Measurements from ENCODE around the gene DNAAF1. TPM values are rescaled to one million over a fixed set of nuclear protein-coding genes. Genes with fewer than 3 reads are reported as not detected.

Gene DNAAF1
- polyA plus RNA-seq, 1 donor (not counting 4 experiments of a cell fraction or from before 2014, with no cell fraction given): 0.01 TPM

GRCh38 chr16:84137287-84137686 lies 7.8 kb upstream of the DNAAF1 start:
- TF ChIP-seq CTCF (optimal IDR thresholded peaks at IDR 0.05 in 1 of 3, IDR thresholded peaks at IDR 0.05 in 1 of 3, conservative IDR thresholded peaks at IDR 0.05 in 1 of 3; ENCODE audit: extremely low read depth in 1 of 3, insufficient read depth in 2 of 3, low read length in 3 of 3) (no peak), EZH2 (IDR thresholded peaks at IDR 0.05; ENCODE audit: low read length) (no peak)
- dilution Hi-C loops (cut with MboI; ENCODE audit: extremely low pct_ligation_motif_present, low sequenced_read_pairs): no loop called here
- no peak for FAIRE-seq

DNA sequence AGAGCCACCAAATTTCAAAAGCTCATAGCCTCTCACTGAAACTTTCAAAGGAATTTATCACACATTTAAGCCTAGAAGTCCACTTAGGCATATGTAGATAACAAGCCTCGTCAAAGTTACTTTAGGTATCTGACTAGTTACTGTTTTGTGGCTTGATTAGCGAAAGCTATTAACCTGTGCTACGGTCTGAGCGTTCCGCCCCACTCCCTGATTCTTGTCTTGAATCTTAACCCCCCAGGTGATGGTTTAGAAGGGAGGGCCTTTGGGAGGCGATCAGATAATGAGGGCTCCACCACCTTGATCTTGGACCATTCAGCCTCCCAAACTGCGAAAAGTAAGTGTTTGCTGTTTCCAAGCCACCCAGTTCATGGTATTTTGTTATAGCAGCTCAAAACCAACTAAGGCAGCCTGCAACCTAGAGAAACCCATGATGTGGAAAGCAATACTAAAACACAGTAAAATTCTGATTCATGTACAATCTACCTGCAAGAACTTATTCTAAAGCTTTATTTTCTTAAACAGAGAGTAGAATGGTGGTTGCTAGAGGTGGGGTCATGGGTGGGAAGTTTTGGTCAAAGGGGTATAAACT lies 7.2 kb upstream of the DNAAF1 start:
- dilution Hi-C loops (cut with MboI; ENCODE audit: extremely low pct_ligation_motif_present, low sequenced_read_pairs): no loop called here
- Histone ChIP-seq H3K4me2 (ENCODE audit: control insufficient read depth, extremely low read depth, insufficient read depth, low read depth, low read length) (no peak overlapping the region), H3K9me1 (ENCODE audit: control insufficient read depth, extremely low read depth, insufficient read depth, low read length) (no peaks in the 10 kb centered on the region), H3K9me3 (ENCODE audit: control insufficient read depth, low read depth, low read length) (no peaks in the 10 kb centered on the region), H3K36me3 (ENCODE audit: control insufficient read depth in 2 of 2, extremely low read depth in 1 of 2, insufficient read depth in 2 of 2, low read length in 2 of 2) (no peaks in the 10 kb centered on the region), H3K27ac (ENCODE audit: control insufficient read depth, insufficient read depth, low read length) (no peak overlapping the region), H2AFZ (ENCODE audit: control insufficient read depth, low read length) (no peak overlapping the region), H3K4me3 (ENCODE audit: control insufficient read depth in 2 of 3, extremely low read depth in 1 of 3, insufficient read depth in 2 of 3, low read depth in 1 of 3, low read length in 3 of 3) (no peak overlapping the region), H3K4me1 (ENCODE audit: control insufficient read depth, extremely low read depth, insufficient read depth, low read length) (no peaks in the 10 kb centered on the region), H3K27me3 (ENCODE audit: control insufficient read depth, extremely low read depth, insufficient read depth, low read length) (no peaks in the 10 kb centered on the region), H3K9ac (ENCODE audit: control insufficient read depth, extremely low read depth, insufficient read depth, low read length) (no peak overlapping the region), H3K79me2 (ENCODE audit: control insufficient read depth, insufficient read depth, low read length) (no peaks in the 10 kb centered on the region), H4K20me1 (ENCODE audit: control insufficient read depth, extremely low read depth, insufficient read depth, low read length) (no peaks in the 10 kb centered on the region)
- DNase-seq (ENCODE audit: low read depth, low spot score) (no peak), FAIRE-seq (no peak)
- TF ChIP-seq EZH2 (IDR thresholded peaks at IDR 0.05; ENCODE audit: low read length) (no peak), CTCF (optimal IDR thresholded peaks at IDR 0.05 in 1 of 3, IDR thresholded peaks at IDR 0.05 in 1 of 3, conservative IDR thresholded peaks at IDR 0.05 in 1 of 3; ENCODE audit: extremely low read depth in 1 of 3, insufficient read depth in 2 of 3, low read length in 3 of 3) (no peak)

More at GRCh38 chr16:84137287-84137686, 7.8 kb upstream of the DNAAF1 start:
- Histone ChIP-seq H2AFZ (ENCODE audit: control insufficient read depth, low read length) (no peak overlapping the region), H3K27ac (ENCODE audit: control insufficient read depth, insufficient read depth, low read length) (no peak overlapping the region), H3K4me2 (ENCODE audit: control insufficient read depth, extremely low read depth, insufficient read depth, low read depth, low read length) (no peak overlapping the region), H3K9ac (ENCODE audit: control insufficient read depth, extremely low read depth, insufficient read depth, low read length) (no peak overlapping the region), H3K4me3 (ENCODE audit: control insufficient read depth in 2 of 3, extremely low read depth in 1 of 3, insufficient read depth in 2 of 3, low read depth in 1 of 3, low read length in 3 of 3) (no peak overlapping the region), H3K36me3 (ENCODE audit: control insufficient read depth in 2 of 2, extremely low read depth in 1 of 2, insufficient read depth in 2 of 2, low read length in 2 of 2) (no peaks in the 10 kb centered on the region), H3K27me3 (ENCODE audit: control insufficient read depth, extremely low read depth, insufficient read depth, low read length) (no peaks in the 10 kb centered on the region), H3K4me1 (ENCODE audit: control insufficient read depth, extremely low read depth, insufficient read depth, low read length) (no peaks in the 10 kb centered on the region), H3K79me2 (ENCODE audit: control insufficient read depth, insufficient read depth, low read length) (no peaks in the 10 kb centered on the region), H4K20me1 (ENCODE audit: control insufficient read depth, extremely low read depth, insufficient read depth, low read length) (no peaks in the 10 kb centered on the region), H3K9me1 (ENCODE audit: control insufficient read depth, extremely low read depth, insufficient read depth, low read length) (no peaks in the 10 kb centered on the region), H3K9me3 (ENCODE audit: control insufficient read depth, low read depth, low read length) (no peaks in the 10 kb centered on the region)
- no peak for DNase-seq (ENCODE audit: low read depth, low spot score)

Measured in keratinocyte (primary cell).